GM21515 (cell line): ENCODE measurements around the gene BCL11A.

Experiments
- ATAC-seq: cut with Tn5 transposase; IDR thresholded peaks from one replicate; pipeline ENCODE4 v1.9.1; 2021; ENCODE audit not compliant: unreplicated experiment

BCL11A gene

GRCh38 chr2:60488291-60488690, 65.2 kb downstream of the BCL11A start:
- ATAC-seq: peak; percentile 53

- no peak for ATAC-seq
These were observed 66.3 kb downstream of the BCL11A start for GRCh38 chr2:60487174-60487573.

- no peak for ATAC-seq
These were observed 66.9 kb downstream of the BCL11A start for GRCh38 chr2:60486551-60486950.

GRCh38 chr2:60486067-60486466, 67.4 kb downstream of the BCL11A start:
- no peak for ATAC-seq

- no peak for ATAC-seq
These were observed 67.9 kb downstream of the BCL11A start for GRCh38 chr2:60485550-60485949.

GRCh38 chr2:60485055-60485454, 68.4 kb downstream of the BCL11A start:
- no peak for ATAC-seq

GRCh38 chr2:60484133-60484645, 69.3 kb downstream of the BCL11A start:
- ATAC-seq: peak; percentile 48

GRCh38 chr2:60483401-60483800, 70.1 kb downstream of the BCL11A start:
- no peak for ATAC-seq

GRCh38 chr2:60482222-60482621, 71.2 kb downstream of the BCL11A start:
- no peak for ATAC-seq

GRCh38 chr2:60481257-60481656, 72.2 kb downstream of the BCL11A start:
- no peak for ATAC-seq

- no peak for ATAC-seq
These were observed 73.2 kb downstream of the BCL11A start for GRCh38 chr2:60480089-60480773.

- ATAC-seq: no peak
These were observed 74.0 kb downstream of the BCL11A start for GRCh38 chr2:60479226-60480088.

- no peak for ATAC-seq
These were observed 74.8 kb downstream of the BCL11A start for GRCh38 chr2:60478660-60479059.

GRCh38 chr2:60476206-60476954, 77.1 kb downstream of the BCL11A start:
- ATAC-seq: no peak

- ATAC-seq: no peak
These were observed 78.2 kb downstream of the BCL11A start for GRCh38 chr2:60475123-60475830.

GRCh38 chr2:60474301-60474700, 79.2 kb downstream of the BCL11A start:
- no peak for ATAC-seq

GRCh38 chr2:60473546-60473945, 79.9 kb downstream of the BCL11A start:
- no peak for ATAC-seq

- ATAC-seq: no peak
These were observed 80.7 kb downstream of the BCL11A start for GRCh38 chr2:60472663-60473289.

GRCh38 chr2:60472041-60472440, 81.4 kb downstream of the BCL11A start:
- ATAC-seq: no peak

GRCh38 chr2:60470340-60470739, 83.1 kb downstream of the BCL11A start:
- no peak for ATAC-seq
